Measurements from ENCODE around the gene HCFC1R1. TPM values are rescaled to one million over a fixed set of nuclear protein-coding genes. Genes with fewer than 3 reads are reported as not detected.

Gene HCFC1R1
- total RNA-seq, 1 experiment from 2014 or later = 60.0 TPM

GRCh38 chr16:3012246-3012645 is 11.5 kb downstream of the HCFC1R1 start (continued):
- TF ChIP-seq ATF3 (IDR thresholded peaks at IDR 0.05) (no peak), EZH2phosphoT487 (IDR thresholded peaks at IDR 0.05; ENCODE audit: borderline replicate concordance) (no peak), CTCF (IDR thresholded peaks at IDR 0.05 in 2 of 3, conservative IDR thresholded peaks at IDR 0.05 in 1 of 3; ENCODE audit: borderline replicate concordance in 1 of 3, insufficient read depth in 1 of 3, low read depth in 2 of 3, low read length in 2 of 3) (no peak), EGR1 (IDR thresholded peaks at IDR 0.05; ENCODE audit: low read depth) (no peak), YY1 (IDR thresholded peaks at IDR 0.05; ENCODE audit: extremely low read depth, insufficient replicate concordance, low read depth, low read length) (no peak), RAD21 (IDR thresholded peaks at IDR 0.05; ENCODE audit: low read depth) (no peak), FOSL1 (IDR thresholded peaks at IDR 0.05; ENCODE audit: low read depth) (no peak)

- Histone ChIP-seq H4K20me1 (ENCODE audit: insufficient read depth) (no peaks in the 10 kb centered on the region), H3K9me2 (ENCODE audit: insufficient read depth) (no peaks in the 10 kb centered on the region), H3K27ac (ENCODE audit: low read depth, low read length) (peak overlapping the region; percentile 76), H3K4me2 (ENCODE audit: low read length) (peak overlapping the region; percentile 84), H3K4me3 (replicated peaks in 1 of 2; ENCODE audit: low read depth in 1 of 2, low read length in 2 of 2) (peak overlapping the region in 1 of 2 experiments; percentile 46; a peak in 1 of 4 replicates), H3K27me3 (ENCODE audit: insufficient read depth, low read length) (no peaks in the 10 kb centered on the region), H3K79me2 (ENCODE audit: insufficient read depth, low read length) (no peaks in the 10 kb centered on the region), H3K36me3 (ENCODE audit: control insufficient read depth in 1 of 2, insufficient read depth in 2 of 2, low read length in 2 of 2) (no peaks in the 10 kb centered on the region), H2AFZ (ENCODE audit: low read depth, low read length, poor library complexity, severe bottlenecking) (no peak overlapping the region), H3K4me1 (ENCODE audit: control insufficient read depth in 1 of 2, insufficient read depth in 2 of 2, low read length in 2 of 2) (peaks cover 65 to 98% of the 10 kb centered on the region in 2 experiments), H3K9me3 (ENCODE audit: control insufficient read depth in 1 of 2, insufficient read depth in 1 of 2, low read depth in 1 of 2, low read length in 2 of 2) (no peaks in the 10 kb centered on the region), H3K9ac (ENCODE audit: low read length) (peak overlapping the region; percentile 64; the same call in 1 of the 2 replicates)
- no peak for DNase-seq (ENCODE audit: low read depth, low spot score)
- ChIA-PET POLR2A (interaction anchor here (0.6 to 11.4 kb wide), 3 partner anchors 11 to 291 kb away, joined by 4 to 188 read pairs (median 4); partner anchors contain the start of genes CLDN6, HCFC1R1, PRSS27 and THOC6), RAD21 (ENCODE audit: low non-redundant PET in 1 of 2, low total read pairs in 2 of 2, uncharacterized antibody in 2 of 2, unreplicated experiment in 2 of 2) (no interaction called here), CTCF (interaction anchor here (1.0 to 2.1 kb wide), 5 partner anchors 10 to 21 kb away, joined by 3 to 12 read pairs (median 6); partner anchors contain the start of genes HCFC1R1, THOC6 and TNFRSF12A)
- no peak for TF ChIP-seq CTCF (IDR thresholded peaks at IDR 0.05 in 2 of 3, conservative IDR thresholded peaks at IDR 0.05 in 1 of 3; ENCODE audit: borderline replicate concordance in 1 of 3, insufficient read depth in 1 of 3, low read depth in 2 of 3, low read length in 2 of 3)
- no peak for TF ChIP-seq ATF3 (IDR thresholded peaks at IDR 0.05)
- no peak for TF ChIP-seq REST (IDR thresholded peaks at IDR 0.05; ENCODE audit: low read depth)
- no peak for TF ChIP-seq TCF7L2 (IDR thresholded peaks at IDR 0.05; ENCODE audit: borderline replicate concordance, extremely low read depth, insufficient read depth, insufficient read length)
- no TSS peak for BruUV-seq (replicated peaks)
- ATAC-seq = no peak
- intact Hi-C loops (cut with micrococcal nuclease) = no loop called here
These were observed 13.2 kb downstream of the HCFC1R1 start for GRCh38 chr16:3010510-3010909.

All from HCT116 (cell line).